GM18498 (cell line): ENCODE data around the gene APCDD1.

Experiments
- ATAC-seq: cut with Tn5 transposase; IDR thresholded peaks from one replicate; pipeline ENCODE4 v1.9.1; 2021; ENCODE audit warnings: mild to moderate bottlenecking, moderate library complexity; ENCODE audit not compliant: unreplicated experiment

APCDD1 gene

GRCh38 chr18:10430677-10431076, 23.8 kb upstream of the APCDD1 start:
- no peak for ATAC-seq

GRCh38 chr18:10431680-10432079, 22.8 kb upstream of the APCDD1 start:
- ATAC-seq, result no peak

GRCh38 chr18:10432781-10433180, 21.7 kb upstream of the APCDD1 start:
- no peak for ATAC-seq

- no peak for ATAC-seq
Measured at GRCh38 chr18:10436160-10436559, 18.3 kb upstream of the APCDD1 start.

GRCh38 chr18:10437837-10438236, 16.6 kb upstream of the APCDD1 start:
- no peak for ATAC-seq

GRCh38 chr18:10439898-10440297, 14.5 kb upstream of the APCDD1 start:
- no peak for ATAC-seq

GRCh38 chr18:10440884-10441283, 13.6 kb upstream of the APCDD1 start:
- no peak for ATAC-seq

GRCh38 chr18:10441472-10441871, 13.0 kb upstream of the APCDD1 start:
- no peak for ATAC-seq

- no peak for ATAC-seq
Measured at GRCh38 chr18:10442551-10442971, 11.9 kb upstream of the APCDD1 start.

- no peak for ATAC-seq
Measured at GRCh38 chr18:10443001-10443400, 11.4 kb upstream of the APCDD1 start.

GRCh38 chr18:10444314-10445006, 10.0 kb upstream of the APCDD1 start:
- no peak for ATAC-seq

- no peak for ATAC-seq
Measured at GRCh38 chr18:10449396-10449795, 5.0 kb upstream of the APCDD1 start.

GRCh38 chr18:10450986-10451385, 3.4 kb upstream of the APCDD1 start:
- no peak for ATAC-seq

GRCh38 chr18:10453261-10453805, 1.1 kb upstream of the APCDD1 start:
- no peak for ATAC-seq

- no peak for ATAC-seq
Measured at GRCh38 chr18:10454681-10455557, 484 bp downstream of the APCDD1 start.

- no peak for ATAC-seq
Measured at GRCh38 chr18:10455726-10456453, 1.5 kb downstream of the APCDD1 start.

- ATAC-seq, result no peak
Measured at GRCh38 chr18:10456718-10457117, 2.3 kb downstream of the APCDD1 start.

- no peak for ATAC-seq
Measured at GRCh38 chr18:10457128-10457527, 2.7 kb downstream of the APCDD1 start.

- ATAC-seq, result no peak
Measured at GRCh38 chr18:10457767-10458166, 3.3 kb downstream of the APCDD1 start.

- ATAC-seq, result no peak
Measured at GRCh38 chr18:10458691-10459090, 4.3 kb downstream of the APCDD1 start.

GRCh38 chr18:10459587-10459986, 5.2 kb downstream of the APCDD1 start:
- no peak for ATAC-seq
